A673 (cell line): ENCODE data around the gene MRPL51. TPM values are rescaled to one million over a fixed set of nuclear protein-coding genes. Genes with fewer than 3 reads are reported as not detected.

ENCODE experiments used
- BruUV-seq: library from RNA; stranded (reverse); fragments of 400-500 nt; replicated peaks from 2 replicates; lab custom pipeline; 2021; lab: Mats Ljungman, UMichigan
- CTCF ChIA-PET: fragments of 300-600 bp; sonication (Branson Sonifier 250); formaldehyde crosslinking; loops from one replicate; lab custom pipeline; 2022; ENCODE audit warnings: antibody characterized with exemption; lab: Charles Lee
- POLR2A ChIA-PET: fragments of 300-600 bp; sonication (Branson Sonifier 250); formaldehyde crosslinking; loops from one replicate; lab custom pipeline; 2022; ENCODE audit warnings: antibody characterized with exemption; ENCODE audit not compliant: low non-redundant PET; lab: Charles Lee
- DNase-seq: peaks from one replicate; pipeline ENCODE4 v3.0.0-alpha.2; 2015; ENCODE audit warnings: low spot score
- H3K27ac ChIP-seq: fragments of 200-600 bp; sonication (generic); 2 replicates; pipeline ENCODE4 v1.5.1; 2016; ENCODE audit warnings: mixed run types, low read depth, mild to moderate bottlenecking, mixed read lengths, antibody characterized with exemption, low read length; ENCODE audit not compliant: poor library complexity, severe bottlenecking
- H3K27me3 ChIP-seq: fragments of 200-600 bp; sonication (generic); replicated peaks from 2 replicates; pipeline ENCODE4 v1.6.1; 2017; ENCODE audit warnings: mixed run types, low read depth, mild to moderate bottlenecking, mixed read lengths, antibody characterized with exemption, low read length; ENCODE audit not compliant: insufficient read depth, poor library complexity
- H3K36me3 ChIP-seq: fragments of 200-600 bp; sonication (generic); 2 replicates; pipeline ENCODE4 v1.6.1; 2016; ENCODE audit warnings: mixed run types, mild to moderate bottlenecking, mixed read lengths, antibody characterized with exemption, low read length; ENCODE audit not compliant: insufficient read depth, poor library complexity, severe bottlenecking
- H3K4me1 ChIP-seq: fragments of 200-600 bp; sonication (generic); 2 replicates; pipeline ENCODE4 v1.6.1; 2017; ENCODE audit warnings: mixed run types, mild to moderate bottlenecking, mixed read lengths, antibody characterized with exemption, low read length; ENCODE audit not compliant: insufficient read depth, poor library complexity, severe bottlenecking
- H3K4me3 ChIP-seq: fragments of 200-600 bp; sonication (generic); 2 replicates; pipeline ENCODE4 v1.5.1; 2016; ENCODE audit warnings: low read depth, mixed run types, mild to moderate bottlenecking, mixed read lengths, low read length; ENCODE audit not compliant: poor library complexity, severe bottlenecking
- H3K9me3 ChIP-seq: fragments of 200-600 bp; sonication (generic); 2 replicates; pipeline ENCODE4 v1.6.1; 2016; ENCODE audit warnings: mixed run types, low read depth, mild to moderate bottlenecking, mixed read lengths, antibody characterized with exemption, low read length; ENCODE audit not compliant: poor library complexity, severe bottlenecking
- CTCF ChIP-seq: fragments of 300-800, 200-600 bp; sonication (generic); conservative IDR thresholded peaks from 2 replicates; pipeline ENCODE4 v1.5.1; 2017; ENCODE audit warnings: low read depth, mild to moderate bottlenecking, antibody characterized with exemption, low read length, moderate library complexity, mixed read lengths
- EZH2 ChIP-seq: fragments of 200-600 bp; sonication (generic); IDR thresholded peaks from 2 replicates; pipeline ENCODE4 v1.6.1; 2017; ENCODE audit warnings: borderline replicate concordance, low read depth, mild to moderate bottlenecking, mixed read lengths, antibody characterized with exemption, low read length; ENCODE audit not compliant: poor library complexity, severe bottlenecking
- intact Hi-C: fragments of 100-400 bp; cut with micrococcal nuclease; formaldehyde crosslinking; loops from one replicate; pipeline ENCODE4 v1.10.0; 2022; ENCODE audit not compliant: unreplicated experiment
- total RNA-seq: library from RNA; stranded (reverse); gene quantifications from 2 replicates; pipeline ENCODE4 v1.2.3, GENCODE V29; 2021

MRPL51 gene
- total RNA-seq, 1 experiment from 2014 or later, result 401 TPM

DNA sequence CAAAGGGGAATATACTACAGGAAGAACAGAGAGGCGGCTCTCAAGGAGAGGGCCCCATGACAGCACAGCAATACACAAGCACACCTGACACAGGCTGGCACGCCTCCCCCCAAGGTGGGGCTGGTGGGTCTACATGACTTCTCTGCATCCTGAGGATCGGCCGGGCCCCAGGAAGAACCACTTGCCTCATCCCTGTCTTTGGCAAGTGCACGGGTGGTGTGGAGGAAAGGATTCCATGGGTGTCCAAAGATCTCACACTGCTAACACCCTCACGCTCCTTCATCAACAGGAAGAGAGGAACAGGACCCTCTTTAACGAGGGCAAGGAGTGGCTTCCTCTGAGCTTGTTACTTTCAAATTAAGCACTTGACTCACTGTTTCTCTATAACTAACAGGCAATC is 29.8 kb downstream of the MRPL51 start:
- POLR2A ChIA-PET, result interaction anchor here (0.6 kb wide), 1 partner anchor 26 kb away, joined by 9 read pairs; no protein-coding TSS in a partner anchor
- CTCF ChIA-PET, result interaction anchor here (1.2 kb wide), 1 partner anchor 140 kb away, joined by 3 read pairs; no protein-coding TSS in a partner anchor
- no peaks in the 10 kb centered on the region for H3K9me3 ChIP-seq

GRCh38 chr12:6462234-6462995 is 30.6 kb downstream of the MRPL51 start:
- CTCF ChIA-PET, result no interaction called here
- POLR2A ChIA-PET, result no interaction called here
- Histone ChIP-seq H3K4me3 (no peak overlapping the region), H3K9me3 (no peaks in the 10 kb centered on the region), H3K27ac (no peak overlapping the region), H3K27me3 (no peaks in the 10 kb centered on the region), H3K4me1 (no peaks in the 10 kb centered on the region), H3K36me3 (peaks cover 41% of the 10 kb centered on the region)
- DNase-seq, result no peak
- intact Hi-C loops, result loop anchor here (5.0 kb wide), 1 partner anchor 140 kb away; no protein-coding TSS in a partner anchor
- BruUV-seq, result no TSS peak
- no peak for TF ChIP-seq CTCF

More for the DNA sequence above, 29.8 kb downstream of the MRPL51 start:
- H3K4me3 ChIP-seq, result no peak overlapping the region
- intact Hi-C loops, result loop anchor here (5.0 kb wide), 1 partner anchor 141 kb away; no protein-coding TSS in a partner anchor
- H3K36me3 ChIP-seq, result peaks cover 41% of the 10 kb centered on the region
- H3K27ac ChIP-seq, result no peak overlapping the region
- H3K4me1 ChIP-seq, result no peaks in the 10 kb centered on the region
- no peak for DNase-seq
- no TSS peak for BruUV-seq
- no peaks in the 10 kb centered on the region for H3K27me3 ChIP-seq
- TF ChIP-seq CTCF (no peak), EZH2 (no peak)

DNA sequence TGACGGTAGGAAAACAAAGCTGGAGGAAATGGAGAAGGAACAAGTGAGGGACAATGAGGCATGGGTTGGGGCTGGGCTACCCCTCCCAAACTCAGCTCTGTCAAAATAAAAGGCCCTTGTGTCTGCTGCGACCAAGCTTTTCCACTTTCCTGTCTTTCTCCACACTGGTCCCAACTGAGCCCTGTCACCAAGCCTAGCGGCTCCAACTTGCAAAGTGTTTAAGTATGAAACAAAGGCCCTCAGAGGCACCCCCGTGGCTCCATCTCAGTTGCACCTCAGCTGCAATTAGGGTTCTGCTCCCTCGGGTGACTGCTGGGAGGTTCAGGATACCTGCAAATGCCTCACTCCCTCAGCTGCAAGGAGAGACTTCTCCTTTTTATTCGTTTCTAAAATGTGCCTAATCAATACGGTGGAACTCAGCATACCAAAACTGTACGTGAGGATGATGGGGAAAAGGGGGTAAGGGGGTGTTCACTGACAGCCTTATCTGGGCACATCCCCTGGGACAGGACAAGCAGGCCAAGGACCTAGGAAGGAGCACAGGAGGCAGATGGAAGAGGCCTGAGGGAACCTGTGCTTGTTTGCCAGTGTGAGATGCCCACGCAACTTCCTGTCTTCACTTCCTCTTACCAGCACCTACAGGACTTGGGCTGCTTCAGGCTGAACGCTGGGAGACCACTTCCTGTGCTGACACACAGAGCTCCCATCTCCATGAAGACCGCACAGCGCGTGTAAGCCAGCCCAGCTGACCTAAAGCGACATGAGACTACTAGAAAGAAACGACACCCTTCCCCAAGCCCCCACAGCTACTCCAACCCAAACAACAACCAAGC is 31.4 kb downstream of the MRPL51 start:
- DNase-seq, result no peak
- POLR2A ChIA-PET, result no interaction called here
- BruUV-seq, result no TSS peak
- TF ChIP-seq EZH2 (no peak), CTCF (no peak)
- no peaks in the 10 kb centered on the region for H3K9me3 ChIP-seq
- H3K4me3 ChIP-seq, result no peak overlapping the region
- peaks cover 41% of the 10 kb centered on the region for H3K36me3 ChIP-seq
- CTCF ChIA-PET, result no interaction called here
- H3K27ac ChIP-seq, result no peak overlapping the region
- intact Hi-C loops, result loop anchor here (5.0 kb wide), 1 partner anchor 139 kb away; no protein-coding TSS in a partner anchor
- no peaks in the 10 kb centered on the region for H3K27me3 ChIP-seq
- H3K4me1 ChIP-seq, result no peaks in the 10 kb centered on the region
